ELR (cell line): ENCODE results near the gene THSD4.
A peak's percentile ranks its signal among the peaks of the same experiment; 100 is the strongest.
"Not testable (repeated sequence)": the region's sequence is repeated elsewhere in the genome, so short reads cannot be mapped to it uniquely, and the experiment has no call there.

Experiments
- DNase-seq: peaks from one replicate; pipeline ENCODE4 v3.0.0-alpha.2; 2015; ENCODE audit warnings: low read depth

Gene THSD4

DNA sequence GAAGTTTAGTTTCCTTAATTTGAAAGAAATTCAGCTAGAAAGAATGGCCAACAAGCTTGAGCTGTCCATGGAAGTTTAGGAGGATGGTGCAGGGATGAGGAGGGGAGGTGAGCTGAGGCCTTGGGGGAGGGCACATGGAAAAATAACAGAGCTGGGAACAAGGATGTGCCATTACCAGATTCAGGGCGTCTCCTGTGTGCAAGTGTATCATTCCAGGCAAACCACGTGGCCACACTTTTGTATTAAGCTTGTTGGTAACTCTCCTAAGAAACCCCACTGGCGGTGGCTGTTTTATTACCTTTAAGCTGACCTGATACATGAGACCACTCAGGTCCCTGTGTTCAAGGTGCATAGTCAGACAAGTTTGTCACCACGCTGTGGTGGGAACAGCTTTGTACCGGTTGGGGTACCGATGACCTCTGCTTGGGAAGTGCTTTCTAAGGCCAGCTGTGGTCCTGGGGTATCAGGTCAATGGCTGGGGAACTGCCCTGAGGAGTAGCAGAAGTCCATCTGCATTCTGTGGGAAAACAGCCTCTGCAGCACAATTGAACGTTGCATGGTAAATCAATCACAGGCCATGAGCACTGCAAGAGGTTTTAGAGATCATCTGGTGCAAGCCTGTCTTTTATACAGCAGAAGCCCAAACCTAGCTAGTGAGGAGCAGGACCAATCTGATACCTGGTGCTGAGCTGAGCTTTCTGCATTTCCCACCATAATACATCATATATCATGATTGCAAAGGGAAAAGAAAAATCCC, 235.5 kb downstream of the THSD4 start:
- no peak for DNase-seq

DNA sequence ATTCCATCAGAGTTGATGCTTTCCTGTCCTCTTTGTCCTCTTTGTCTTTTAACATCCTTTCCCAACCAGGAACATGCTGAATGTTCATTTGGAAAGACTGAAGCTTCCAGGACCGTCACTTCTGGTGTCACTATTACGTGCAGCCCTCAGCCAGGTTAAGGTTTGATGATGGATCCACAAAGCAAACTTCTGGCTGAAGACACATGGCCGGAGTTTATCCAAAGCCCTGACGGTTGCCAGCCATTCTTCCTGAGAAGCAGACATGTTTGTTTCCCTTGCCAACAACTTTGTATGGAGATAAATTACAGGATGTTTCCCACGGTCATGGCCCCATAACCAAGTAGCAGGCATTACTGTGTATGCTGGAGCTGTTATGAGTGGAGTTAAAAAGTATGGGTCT, 236.9 kb downstream of the THSD4 start:
- no peak for DNase-seq

DNA sequence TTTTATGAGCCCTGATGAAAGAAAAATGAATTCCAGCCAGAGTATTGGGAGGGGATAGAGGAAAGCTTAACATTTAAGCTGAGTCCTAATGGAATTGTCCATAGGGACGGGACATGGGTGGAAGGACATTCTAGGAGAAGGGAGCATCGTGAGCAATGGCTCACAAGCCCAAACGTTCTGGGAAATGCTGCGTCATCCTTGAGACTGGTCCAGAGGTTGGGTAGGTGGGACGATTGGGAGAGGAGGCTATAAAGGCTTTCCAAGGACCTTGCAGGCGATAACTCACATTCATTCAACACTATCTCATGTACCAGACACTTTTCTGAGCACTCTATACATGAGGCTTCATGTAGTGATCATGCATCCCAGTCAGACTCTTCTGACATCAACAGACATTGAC, 237.5 kb downstream of the THSD4 start:
- DNase-seq = no peak

DNA sequence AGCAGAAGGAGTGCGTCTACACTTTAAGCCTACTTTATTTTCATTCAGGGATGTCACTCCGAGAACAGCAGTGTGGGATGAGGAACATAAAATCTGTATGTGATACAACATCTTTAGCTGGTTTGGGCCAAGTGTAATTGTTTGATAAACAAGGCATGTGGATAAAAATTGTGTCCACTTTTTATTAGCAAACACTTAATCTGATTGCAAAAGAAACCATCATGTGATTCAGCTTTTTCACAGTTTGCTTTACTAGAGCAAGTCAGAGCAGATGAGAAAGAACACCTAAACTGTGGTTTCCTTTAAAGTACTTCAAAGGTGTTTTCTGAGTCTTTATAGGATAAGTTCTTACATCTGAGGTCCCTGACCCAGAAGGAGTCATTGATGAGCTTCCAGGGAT, 237.9 kb downstream of the THSD4 start:
- no peak for DNase-seq

DNA sequence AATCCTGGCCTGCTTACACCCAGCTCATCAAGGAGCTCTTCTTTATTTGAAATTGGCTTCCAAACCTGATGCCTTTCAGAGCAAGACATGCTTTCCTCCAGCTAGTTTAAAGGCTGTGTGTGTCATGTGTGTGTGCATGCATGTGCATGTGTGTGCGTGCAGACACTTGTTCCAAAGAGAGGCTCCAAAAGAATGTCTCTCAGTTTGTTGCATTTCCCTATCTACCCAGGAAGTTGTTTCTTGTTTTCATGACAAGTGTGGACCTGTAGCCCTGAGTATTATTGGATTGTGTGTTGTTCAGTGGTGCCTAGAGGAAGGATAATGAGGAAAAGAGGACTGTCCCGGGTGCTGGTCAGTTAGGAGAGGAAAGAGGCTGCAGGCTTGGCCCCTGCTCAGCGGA, 240.0 kb downstream of the THSD4 start:
- DNase-seq = no peak

DNA sequence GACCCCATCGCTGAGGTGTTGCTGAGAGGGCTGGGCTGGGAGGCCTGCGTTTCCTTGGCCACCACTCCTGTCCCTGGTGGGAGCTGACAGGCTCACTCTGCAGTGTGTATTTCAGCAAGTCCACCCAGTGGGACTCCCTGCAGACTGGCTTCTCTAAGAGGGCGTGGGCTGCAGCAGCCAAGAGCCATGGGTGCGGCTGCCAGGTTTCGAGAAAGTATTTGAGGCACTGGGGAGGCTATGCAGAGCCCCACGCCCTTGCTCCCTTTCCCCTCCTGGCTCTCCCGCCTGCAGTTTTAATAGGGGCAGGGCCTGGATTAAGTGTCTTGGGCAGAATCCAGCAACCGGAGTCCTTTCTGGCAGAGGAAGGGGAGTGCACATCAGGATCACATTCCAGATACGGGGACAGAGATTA, 242.1 kb downstream of the THSD4 start:
- DNase-seq = no peak

DNA sequence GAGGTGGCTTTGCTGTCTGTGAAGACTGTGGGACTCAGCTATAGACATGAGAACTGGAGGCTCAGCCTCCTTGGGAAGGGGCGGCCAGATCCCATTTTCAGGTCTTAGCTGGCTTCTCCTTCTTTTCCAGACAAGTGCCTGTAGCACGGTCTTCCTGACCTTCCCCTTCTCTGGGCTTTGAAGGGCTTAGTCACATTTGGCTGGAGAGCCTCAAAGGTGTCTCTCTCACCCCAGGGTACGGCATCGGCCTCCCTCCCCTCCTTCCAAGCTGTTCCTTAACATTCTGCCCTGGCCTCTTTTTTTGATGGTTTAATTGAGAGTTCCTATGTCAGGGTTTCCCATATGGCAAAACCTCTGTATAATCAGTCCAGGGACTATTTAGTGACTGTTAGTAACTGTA, 242.7 kb downstream of the THSD4 start:
- no peak for DNase-seq

DNA sequence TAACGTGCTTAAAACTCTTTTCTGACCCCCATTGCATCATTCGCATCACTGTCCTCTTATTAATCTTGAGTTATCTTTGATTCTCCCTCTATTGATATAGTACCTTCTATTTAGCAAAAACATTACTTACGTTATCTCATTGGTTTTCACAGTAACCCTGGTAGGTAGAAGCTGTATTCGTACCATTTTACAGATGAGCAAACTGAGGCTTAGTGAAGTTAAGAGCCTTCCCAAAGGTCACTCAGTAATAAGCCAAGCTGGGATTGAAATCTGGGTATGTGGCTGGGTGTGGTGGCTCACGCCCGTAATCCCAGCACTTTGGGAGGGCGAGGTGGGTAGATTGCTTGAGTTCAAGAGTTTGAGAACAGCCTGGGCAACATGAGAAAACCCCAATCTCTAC, 244.0 kb downstream of the THSD4 start:
- no peak for DNase-seq

DNA sequence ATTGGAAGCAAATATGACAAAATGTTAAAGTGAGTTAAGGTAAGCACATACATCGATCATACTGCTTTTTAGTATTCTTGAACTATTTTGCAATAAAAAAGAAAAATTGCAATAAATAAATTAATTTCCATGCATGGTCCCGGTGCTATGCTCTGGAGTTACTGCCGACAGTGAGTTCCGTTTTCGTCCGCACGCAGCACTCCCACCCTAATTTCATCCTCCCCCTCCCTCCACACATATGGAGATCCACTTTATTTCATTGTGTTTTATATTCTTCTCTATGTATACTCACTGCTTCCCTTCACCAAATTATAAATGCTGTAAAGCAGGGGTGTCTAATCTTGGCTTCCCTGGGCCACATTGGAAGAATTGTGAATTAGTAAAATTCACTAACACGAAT, 247.3 kb downstream of the THSD4 start:
- no peak for DNase-seq

DNA sequence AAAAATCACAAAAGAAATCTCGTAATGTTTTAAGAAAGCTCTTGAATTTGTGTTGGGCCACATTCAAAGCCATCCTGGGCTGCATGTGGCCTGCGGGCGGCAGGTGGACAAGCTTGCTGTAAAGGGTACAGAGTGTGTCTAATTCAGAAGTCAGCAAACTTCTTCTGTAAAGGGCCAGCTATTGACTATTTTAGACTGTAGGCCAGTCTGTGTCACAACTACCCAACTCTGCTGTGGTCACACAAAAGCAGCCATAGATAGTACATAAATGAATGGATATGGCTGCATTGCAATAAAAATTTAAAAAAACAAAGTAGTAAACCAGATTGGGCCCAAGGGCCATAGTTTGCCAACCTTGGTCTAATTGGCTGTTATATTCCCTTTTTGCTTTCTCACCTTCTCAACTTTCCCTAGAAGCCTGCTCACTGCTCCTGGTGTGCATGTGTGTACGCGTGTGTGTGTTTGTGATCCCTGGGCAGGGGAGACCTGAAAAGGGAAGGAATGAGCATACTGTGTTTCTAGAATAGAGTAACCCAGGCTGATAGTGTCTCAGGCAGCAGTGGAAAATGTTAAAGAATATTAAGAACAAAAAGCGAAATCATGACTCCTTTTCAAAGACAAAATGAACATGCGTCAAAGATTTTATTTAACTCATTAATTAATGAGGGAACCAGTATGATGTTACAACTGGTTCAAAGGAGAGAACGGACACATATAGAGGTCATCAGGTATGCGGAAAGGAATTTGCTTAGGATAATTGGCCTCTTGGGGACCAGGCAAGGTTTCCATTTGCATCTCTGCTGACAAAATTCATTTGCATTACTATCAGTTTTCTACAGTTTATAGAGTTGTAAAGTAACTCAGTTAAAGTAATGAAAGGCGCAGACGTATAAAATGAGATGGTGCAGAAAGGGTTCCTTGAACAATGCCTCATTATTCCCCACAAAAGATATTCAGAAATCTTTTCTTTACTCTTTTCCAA, 248.0 kb downstream of the THSD4 start:
- DNase-seq = no peak

DNA sequence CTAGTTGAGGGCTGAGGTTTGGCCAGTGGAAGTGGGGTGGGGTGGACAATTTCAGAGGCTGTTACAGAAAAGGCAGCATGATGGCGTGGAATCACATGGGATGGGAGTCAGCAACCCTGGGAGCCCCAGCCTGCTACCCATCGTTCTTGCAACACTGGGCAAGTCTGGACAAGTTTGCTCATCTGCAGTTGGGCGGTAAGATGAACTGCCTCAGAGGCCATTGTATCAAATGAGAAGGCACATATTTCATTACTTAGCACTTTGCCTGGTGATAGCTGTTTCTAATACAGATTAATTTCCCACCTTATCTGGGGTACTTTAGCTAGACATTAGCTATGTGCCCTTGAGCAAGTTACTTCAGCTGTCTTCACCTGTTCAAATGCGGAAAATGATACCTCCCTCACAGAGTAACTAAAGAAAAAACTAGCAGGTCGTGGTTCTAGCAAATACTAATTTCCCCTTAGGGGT, 248.9 kb downstream of the THSD4 start:
- DNase-seq = no peak

DNA sequence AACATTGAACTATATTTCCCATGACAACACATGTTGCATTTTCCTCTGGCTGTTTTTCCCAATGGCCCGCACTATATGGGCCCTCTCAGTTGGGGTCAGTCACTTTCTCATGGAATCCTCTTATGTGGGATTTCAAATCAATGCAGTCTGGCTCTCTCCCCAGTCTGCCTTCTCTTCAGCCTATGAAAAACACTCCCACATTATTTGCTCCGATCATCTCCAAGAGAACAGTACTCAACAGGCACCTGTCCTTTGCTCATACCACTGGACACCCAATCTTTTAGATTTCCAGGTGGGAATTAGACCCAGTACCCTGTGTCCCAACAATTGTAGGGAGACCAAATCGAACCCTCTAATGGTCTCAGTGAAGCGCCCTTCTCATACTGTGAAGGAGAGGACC, 251.3 kb downstream of the THSD4 start:
- DNase-seq = no peak

DNA sequence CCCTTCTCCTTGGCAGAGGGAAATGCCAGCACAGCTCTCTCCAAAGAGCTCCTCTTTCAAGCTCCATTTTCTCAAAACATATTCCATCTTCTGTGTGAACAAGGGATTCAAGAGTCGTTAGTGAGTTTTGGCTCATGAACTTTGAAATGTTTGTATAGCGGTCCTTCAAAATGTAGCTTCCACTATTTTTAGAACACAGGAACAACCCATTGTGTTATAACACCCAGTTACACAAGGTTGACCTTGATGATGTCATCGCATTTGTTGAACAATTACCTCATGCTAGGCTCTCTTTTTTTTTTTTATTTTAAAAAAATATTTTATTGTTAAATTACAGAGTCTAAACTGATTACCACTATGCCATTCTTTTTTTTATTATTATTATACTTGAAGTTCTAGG, 251.7 kb downstream of the THSD4 start:
- no peak for DNase-seq

DNA sequence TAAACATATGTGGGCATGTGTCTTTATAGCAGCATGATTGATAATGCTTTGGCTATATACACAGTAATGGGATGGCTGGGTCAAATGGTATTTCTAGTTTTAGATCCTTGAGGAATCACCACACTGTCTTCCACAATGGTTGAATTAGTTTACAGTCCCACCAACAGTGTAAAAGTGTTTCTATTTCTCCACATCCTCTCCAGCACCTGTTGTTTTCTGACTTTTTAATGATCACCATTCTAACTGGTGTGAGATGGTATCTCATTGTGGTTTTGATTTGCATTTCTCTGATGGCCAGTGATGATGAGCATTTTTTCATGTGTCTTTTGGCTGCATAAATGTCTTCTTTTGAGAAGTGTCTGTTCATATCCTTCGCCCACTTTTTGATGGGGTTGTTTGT, 252.5 kb downstream of the THSD4 start:
- DNase-seq = not testable (repeated sequence)

DNA sequence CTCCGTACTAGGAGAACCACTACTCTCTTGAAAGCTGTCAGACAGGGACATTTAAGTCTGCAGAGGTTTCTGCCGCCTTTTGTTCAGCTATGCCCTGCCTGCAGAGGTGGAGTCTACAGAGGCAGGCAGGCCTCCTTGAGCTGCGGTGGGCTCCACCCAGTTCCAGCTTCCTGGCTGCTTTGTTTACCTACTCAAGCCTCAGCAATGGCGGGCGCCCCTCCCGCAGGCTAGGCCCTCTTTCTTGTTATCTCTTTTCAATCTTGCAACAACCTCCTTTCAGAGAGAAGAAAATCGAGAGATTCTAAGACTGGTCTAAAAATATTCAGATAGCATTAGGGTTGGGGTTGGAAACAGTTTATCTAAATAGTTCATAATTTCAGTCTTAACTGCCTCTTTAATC, 257.5 kb downstream of the THSD4 start:
- DNase-seq = not testable (repeated sequence)

DNA sequence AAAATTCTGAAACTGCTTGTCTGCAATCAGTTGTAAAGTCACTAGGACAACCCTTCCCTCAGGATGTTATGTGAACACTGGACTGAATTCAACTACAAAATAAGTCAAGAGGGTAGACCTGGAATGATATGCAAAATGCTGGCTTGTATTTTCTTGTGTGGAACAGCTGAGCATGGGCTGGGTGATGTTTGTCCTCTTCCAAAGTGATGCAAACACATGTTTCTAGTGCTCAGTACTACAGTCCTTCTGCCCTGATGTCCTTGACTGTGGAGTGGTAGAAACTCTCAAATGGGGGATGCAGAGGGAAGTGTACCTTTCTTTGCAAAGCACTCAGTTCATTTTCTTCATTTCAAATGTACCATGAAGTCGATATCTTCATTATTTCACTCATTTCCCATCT, 258.6 kb downstream of the THSD4 start:
- DNase-seq = no peak

DNA sequence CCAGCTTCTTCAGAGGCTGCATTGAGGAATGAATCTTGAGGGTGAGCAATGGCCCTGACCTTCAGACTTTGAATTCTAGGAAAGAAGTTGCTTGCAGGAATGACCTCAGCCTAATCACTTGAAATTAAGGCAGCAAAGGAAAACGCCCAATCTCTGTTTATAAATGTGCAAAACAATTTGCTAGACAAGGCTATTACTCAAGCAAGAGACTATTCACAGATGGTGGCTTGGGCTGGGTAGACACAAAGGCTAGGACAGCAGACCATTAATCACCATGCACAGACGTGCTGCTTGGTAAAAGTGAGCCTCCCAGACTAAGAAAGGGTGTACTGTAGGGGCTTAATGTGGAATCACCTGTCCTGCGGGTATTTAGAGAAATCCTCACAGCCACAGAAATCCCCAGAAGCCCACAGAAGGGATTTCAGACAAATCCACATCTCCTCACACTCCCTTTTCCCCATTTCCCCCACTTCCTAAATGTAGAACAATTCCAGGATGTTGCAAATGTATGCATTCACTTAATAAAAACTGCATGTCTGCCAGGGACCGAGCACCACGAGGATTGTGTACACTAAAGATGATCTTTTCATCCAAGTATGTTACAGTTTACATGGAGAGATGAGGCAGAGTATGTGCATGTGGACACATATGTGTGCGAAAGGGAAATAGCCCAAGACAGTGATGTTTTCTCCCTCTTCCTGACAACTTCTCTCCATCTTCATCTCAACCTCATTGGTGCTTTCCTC, 259.5 kb downstream of the THSD4 start:
- DNase-seq = peak; percentile 66

DNA sequence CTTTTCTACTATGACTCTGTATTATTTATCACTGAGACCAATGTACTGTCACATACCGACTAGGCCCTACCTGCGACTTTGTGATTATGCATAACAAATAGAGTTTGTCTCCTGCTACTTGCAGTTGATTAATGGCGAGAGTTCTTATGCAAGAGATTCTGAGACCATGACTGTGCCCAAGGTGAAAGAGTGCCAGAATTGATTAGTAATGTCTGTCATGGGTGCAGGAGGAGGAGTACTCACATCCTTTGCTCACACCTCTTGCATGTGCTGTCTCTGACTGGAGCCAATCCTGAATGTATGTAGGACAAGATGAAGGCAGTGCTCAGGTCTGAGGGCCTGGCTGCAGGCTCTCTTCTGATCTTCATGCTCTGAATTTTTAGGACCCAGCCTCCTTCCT, 260.7 kb downstream of the THSD4 start:
- DNase-seq = peak; percentile 15

DNA sequence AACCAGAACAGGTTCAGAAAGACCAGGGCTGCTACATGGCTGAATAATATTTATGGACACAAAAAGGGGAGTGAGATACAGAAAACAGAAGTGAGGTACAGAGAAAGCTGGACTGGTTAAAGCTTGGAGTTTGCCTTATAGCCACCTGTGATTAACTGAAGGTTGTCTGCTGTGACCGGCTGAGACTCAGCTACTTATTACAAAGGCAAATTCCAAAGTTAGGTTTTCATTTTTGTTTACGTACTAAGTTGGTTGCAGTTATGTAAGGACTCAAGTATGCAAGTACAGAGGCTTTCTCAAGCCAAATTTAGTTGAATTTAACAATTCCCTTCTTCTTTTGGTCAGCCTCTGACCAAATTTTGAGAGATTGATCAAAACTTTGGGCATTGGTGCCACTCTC, 264.6 kb downstream of the THSD4 start:
- no peak for DNase-seq

DNA sequence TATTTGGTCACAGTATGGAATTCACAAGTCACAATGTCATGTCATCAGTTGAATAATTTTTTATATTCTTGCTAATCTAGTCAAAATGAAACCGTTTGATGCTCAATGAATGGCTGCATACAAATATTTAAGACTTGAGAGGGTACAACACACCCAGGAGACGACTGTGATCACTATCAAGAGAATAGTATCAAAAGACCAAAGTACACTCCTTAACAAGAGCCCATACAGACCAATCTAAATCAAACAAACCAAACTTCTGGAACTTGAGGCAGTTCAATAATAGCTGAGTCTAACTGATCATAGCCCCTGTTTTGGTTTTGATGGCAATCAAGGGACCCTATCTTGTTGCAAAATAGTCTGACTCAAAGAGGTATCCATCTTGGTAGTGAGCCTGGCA, 265.1 kb downstream of the THSD4 start:
- no peak for DNase-seq

DNA sequence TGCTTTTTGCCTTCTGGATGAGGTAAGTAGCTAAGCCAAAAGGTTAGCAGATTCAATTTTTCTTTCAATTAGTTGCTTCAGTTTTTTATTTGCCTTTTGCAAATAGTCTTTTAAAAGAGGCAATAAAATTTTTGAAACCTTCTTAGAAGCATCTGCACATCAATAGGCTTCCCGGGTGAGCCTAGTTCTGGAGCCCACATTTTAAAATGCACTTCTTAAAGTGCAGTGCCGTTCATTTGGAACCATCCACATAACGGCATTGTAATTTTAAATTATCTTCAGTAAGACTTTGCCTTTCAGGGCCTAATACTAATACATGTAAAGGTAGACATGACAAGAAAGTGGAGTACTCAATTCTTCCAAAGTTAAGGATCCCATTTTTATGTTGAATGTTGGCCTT, 269.2 kb downstream of the THSD4 start:
- no peak for DNase-seq

DNA sequence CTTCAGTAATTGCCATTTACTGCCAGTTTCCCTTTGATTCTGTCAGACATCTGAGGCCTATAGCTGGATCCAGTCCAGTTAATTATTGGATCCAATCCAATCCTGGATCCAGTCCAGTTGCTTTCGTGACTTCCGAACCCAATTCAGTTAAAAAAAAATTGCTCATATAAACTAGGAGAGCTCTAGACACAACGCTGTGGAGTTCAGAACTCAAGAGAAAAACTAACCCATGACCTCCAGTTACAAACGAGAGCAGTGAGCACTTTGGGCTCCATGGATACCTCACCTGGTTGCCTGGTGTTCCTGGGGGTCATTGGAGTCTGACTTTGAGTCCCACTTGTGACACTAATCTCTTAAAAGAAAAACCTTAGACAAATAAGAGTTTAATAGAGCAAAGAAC, 269.8 kb downstream of the THSD4 start:
- no peak for DNase-seq

DNA sequence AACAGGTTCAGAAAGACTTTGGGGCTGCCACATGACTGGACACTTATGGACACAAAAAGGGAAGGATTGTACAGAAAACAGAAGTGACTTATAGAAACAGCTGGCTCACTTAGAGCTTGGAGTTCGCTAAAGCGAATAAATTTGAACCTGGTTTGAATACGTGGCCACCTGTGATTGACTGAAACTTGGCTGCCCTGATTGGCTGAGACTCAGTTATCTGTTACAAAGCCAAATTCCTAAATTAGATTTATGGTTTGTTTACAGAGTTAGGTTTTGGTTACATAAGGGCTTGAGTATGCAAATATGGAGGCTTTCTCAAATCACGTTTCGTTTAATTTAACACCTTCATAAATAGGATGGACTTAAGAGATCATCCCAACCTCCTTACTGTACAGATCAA, 270.2 kb downstream of the THSD4 start:
- DNase-seq = no peak
